DMS153 treated with DMSO at 0.1 percent for 48 hours (cell line): ENCODE measurements around the gene MGMT.

Source experiments
- DNase-seq: peaks from one replicate; lab custom pipeline; 2025; ENCODE audit not compliant: unreplicated experiment; lab: John Stamatoyannopoulos, UW

Gene MGMT

DNA sequence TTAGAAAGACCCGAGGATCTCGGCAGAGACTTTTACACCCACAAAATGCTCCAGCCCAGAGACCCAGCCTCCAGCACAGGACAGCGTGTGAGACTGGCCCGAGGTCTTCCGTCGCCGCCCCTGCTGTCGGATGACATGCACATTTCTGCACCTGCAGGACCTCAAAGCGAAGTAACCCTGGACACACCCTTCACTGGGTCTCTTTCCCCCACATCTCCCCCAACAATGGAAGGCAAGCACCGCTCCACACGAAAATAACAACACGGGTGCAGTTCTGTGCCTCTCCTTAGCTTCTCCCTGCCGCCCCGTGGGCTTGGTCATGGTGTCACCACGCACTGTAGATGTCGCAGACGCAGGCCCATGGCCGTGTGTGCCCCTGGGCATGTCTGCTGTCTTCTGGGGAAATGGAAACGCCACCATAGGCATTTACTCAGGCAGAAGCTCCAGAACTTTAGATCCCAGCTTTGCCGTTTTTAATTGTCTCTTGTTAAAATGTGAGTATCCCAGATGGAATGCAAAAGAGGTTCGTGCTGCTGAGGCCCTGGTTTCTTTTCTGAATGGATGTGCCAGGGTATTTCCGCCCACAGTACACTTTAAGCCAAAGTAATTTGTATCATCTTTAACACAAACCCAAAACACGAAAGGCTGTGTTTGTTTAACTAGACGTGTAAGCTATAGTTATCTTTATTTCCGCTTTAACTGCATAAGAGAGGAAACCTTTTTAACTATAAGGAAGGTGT is 237.9 kb downstream of the MGMT start:
- no peak for DNase-seq

DNA sequence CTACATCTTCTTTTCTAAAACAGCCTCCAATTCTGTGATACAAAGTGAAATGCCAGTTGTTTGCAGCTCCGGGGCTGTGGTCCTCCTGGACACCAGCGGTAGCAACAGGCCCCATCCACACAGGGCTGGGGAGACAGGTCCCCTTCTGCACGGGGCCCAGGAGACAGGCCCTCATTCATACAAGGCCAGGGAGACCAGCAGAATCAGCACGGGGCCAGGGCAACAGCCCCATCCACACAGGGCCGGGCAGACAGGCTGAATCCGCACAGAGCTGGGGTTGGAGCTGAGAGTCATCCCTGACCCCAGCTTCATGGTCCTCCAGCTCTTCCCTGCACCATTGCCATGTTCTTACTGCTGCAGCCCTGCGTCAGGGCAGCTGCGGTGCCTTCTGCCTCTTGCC is 238.6 kb downstream of the MGMT start:
- DNase-seq, result no peak

DNA sequence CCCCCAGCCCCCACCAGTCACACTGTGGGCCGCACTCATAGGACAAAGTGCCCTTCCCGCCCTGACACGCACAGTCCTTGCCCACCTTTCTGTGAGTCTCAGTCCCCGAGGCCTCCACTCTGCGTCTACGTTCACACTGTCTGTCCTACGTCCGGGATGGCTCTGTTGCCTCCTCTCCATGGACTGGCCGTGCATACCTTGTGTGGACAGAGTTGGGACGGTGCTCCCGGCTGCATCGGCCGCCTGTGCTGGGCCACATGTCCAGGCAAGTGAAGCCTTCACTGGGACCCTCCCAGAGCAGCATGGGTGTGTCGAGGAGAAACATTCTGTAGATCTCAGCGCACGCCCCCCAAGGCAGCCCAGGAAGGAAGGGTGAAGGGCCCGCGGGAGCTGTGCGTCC is 239.0 kb downstream of the MGMT start:
- no peak for DNase-seq

DNA sequence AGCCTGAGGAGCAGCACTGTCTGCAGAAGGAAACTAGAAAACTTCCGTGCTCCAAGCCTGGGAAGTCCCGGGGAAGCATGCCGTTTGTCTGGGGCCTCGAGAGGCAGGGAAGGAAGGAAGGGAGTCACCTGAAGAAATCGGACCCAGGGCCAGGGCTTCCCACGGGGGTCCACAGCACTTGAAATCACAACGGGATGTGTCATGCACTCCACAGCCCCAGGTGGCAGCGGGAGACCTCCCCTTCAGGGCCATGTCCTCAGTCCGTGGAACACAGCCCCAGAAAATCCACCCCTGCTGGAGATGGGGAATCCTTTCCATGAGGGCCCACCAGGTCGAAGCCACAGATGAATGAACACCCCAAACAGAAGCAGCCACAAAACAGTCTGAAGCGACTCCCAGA is 239.5 kb downstream of the MGMT start:
- no peak for DNase-seq

DNA sequence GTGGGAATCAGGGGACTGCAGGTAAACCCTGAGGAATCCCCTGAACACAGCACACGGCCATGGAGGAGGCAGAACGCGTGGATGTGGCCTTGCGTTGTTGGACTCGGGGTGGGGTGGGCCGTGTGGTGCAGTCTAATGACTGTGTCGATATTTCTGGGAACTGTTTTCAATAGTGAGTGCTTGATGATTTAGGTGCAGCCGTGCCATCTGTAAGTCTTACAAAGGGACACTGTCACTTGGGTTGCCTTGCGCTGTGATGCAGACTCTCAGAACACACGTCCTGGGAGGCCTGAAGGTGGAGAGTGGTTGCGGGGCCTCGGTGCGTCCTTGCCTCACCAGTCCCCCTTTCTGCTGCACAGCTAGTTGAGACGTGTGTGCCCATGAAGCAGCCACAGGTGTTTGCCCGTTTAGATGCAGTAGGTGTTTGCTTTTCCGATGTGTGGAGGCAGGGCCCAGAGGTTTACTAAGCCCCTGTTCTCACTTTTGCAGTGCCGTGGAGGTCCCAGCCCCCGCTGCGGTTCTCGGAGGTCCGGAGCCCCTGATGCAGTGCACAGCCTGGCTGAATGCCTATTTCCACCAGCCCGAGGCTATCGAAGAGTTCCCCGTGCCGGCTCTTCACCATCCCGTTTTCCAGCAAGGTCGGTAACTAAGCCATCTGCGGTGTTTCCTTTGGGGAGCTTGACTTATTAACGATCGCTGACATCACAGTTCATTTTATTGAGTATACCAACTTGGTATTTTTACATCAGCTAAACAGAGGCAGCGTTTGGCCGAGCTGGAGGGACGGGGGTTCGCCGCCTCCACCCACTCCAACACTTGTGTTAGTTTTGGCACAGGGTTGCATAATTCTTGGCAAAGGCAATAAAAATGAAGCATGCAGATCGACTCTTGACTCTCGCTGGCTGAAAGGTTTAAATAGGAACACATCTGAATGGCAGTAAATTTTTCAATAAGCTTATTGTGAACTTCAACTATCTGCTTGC is 240.7 kb downstream of the MGMT start:
- DNase-seq, result peak; percentile 91

DNA sequence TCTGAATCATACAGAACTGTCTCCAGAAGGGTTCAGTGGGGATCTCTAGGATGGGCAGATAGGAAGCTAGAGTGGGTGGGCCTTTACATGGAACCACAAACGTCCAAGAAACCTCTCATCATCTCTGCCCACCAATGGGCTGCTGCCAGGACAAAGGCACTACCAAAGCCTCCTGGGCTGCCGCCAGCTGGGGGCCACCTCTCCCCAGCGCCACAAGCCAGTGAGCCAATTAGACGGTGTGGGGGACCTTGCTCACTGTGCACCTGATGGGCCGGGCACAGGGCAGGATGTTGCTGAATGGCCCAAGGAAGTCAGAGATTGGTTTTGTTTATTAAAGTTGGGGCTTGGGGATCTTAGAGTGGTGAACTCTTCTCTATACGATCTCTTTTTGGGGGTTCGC is 242.1 kb downstream of the MGMT start:
- DNase-seq, result no peak

DNA sequence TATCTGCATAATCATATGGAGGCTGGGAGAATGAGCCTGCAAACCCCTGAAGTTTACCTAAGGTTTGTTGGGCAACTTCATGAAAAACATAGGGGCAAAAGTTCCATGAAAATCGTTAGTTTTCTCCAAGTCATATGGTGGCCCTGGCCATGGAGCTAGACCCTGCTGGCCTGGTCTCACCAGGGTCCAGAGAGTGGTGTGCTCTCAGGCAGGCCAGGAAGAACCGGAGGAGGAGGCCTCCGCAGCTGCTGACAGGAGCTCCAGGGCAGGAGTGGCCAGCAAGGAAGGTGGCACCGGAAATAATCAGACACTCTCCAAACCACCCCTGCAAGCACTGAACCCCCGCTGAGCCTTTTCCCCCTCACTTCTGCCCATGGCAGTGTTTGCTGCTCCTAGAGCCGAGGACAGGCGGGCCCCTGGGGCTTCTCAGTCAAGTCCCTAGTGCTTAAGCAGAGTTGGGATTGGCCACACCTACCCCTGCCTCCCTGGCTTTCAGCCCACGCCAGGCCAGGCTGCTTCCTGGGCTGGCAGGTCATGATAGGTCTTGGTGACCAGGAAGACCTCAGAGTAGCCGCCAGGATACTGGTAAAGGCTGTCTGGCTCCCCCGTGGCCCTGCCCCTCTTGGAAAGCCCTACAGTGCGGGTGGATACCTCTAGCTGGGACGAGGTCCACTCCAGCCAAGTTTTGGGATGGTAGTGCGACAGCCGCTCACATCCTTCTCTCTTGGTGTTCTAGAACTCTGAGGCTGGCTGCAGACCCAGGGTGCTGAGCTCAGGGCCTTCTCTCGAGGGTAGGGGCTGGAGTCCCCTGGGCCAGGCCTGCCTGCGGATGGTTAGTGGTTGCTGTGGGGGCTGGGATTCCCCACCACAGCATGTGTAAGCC is 242.8 kb downstream of the MGMT start:
- no peak for DNase-seq

DNA sequence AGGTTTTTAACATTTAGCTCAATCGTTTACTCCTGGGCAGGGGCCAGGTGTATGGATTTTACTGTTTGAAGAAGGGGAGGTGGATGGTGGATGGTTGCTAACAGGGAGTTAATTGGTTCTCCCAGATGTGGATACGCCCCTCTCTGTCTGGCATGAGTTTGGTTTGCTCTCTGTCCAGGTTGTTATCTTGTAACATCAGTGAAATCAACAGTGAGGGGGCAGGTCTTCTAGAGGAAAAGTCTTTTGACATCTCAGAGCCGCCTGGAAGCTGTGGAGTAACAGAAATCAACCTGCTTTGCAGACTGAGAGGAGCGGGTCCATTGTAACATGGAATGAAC is 243.4 kb downstream of the MGMT start:
- DNase-seq, result no peak

DNA sequence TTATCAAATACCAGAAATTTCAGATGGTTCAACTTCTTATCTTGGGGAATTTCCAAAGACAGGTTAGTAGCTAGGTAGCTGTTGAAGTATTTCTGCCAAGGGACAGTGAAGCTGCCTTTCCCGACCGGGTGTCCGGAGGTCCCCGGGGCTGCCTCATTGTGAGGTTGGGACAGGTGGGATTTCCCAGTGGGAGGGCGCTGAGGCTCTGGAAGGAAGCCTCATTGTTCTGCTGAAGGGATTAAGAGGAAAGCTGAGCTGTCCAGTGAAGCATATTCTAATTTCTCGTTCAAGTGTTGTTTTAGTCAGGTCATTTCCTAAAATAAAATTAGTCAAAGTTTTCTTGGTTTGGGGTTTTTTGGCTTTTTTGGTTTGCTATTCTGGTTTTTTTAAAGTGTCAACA is 244.2 kb downstream of the MGMT start:
- DNase-seq, result no peak

DNA sequence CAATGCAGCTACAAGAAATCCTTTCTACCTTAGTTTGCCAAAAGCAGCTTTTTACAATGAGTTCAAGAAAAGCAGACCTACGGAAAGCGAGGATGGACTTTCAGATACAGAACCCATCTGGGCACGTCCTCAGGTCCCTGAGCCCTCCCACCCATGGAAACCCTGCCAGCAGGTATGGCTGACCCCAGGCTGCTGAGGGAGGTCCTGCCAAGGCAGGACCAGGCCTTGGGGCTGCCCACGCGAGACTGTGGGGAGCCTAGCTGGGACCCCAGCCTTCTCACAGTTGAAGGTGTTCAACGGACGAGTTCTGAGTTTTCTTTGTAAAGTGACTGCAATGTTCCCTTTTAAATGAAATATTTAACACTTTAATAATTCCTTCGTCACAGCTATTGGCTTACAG is 245.0 kb downstream of the MGMT start:
- no peak for DNase-seq

DNA sequence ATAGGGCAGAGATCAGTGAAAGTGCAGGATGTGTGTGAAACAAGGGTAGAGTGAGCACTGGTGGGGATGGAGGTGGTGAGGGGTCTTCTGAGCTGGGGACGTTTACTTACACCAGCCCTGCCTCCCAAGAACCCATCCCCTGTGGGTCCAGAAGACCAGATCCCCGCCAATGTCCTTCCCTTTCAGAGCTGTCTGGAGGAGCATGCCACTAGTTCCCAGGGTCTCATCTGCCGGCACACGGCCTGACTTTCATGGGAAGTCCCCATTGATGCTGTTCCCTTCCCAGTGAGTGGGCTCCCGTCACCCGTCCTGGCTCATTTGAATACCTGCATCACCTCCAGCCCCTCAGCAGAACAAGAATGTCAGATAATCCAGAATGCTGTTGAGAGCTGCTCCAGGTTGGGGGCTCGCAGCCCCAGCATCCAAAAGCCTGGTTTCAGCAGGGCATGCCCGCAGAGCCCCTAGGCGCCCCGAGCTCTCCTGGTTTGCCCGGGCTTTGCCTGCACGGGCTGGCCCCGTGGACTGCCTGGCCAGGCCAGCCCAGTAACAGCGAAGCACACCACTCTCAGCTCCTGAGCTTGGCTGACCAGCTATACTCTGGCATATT is 246.7 kb downstream of the MGMT start:
- DNase-seq, result no peak

DNA sequence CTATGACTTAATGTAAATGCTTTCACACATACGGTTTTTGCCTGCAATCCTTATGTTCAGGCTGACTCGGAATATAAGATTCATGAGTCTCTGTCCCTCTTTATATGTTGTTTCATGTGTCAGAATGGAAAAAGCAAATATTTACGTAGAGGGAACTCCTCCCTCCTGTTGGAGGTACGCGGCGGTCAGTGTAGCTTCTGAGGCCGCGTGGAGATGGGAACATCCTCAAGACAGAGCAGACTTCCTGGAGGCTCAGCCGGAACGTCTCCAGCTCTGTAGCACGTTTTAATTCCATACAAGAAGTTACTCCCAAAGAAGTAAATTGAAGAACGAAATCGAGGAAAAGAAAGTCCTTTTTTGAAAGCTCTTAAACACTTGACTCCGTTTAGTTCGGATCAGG is 248.8 kb downstream of the MGMT start:
- no peak for DNase-seq

DNA sequence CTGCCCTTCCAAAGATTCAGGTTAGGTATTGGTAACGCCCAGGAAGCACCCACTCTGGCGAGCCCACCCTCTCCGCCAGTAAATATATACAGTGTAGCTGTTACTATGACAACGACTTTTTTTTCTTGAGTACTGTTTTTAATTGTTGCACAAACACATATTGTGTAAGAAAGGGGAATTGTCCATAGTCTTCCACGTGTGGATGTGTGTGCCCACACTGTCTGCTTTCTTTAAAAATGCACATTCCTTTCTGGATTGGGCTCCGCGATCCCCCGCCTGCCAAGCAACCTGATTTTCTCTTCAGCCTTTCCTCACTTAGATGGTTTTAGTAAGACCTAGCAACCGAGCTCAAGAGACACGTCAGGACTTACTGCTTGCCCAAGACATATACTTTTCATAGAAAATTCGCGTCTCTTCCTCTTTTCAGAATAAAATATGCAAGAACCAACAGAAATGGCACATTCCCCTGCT is 249.2 kb downstream of the MGMT start:
- DNase-seq, result no peak

DNA sequence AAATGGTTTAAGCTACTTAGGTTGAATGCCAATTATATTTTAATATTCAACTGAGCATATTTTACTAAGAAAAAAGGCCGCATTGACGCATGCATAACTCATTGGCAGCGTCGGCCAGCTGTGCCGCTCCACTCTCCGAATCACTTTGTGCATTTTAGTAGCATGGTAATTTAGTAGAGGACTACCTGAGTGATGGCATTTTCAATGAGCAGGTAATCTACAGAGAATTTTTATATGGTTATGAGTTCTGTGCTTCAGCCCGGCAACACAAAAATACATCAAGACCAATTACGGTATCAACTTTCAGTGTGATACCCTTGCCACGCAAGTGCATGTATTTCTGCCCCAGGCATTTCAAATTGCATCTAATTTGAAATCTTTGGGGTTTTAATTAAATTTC is 249.8 kb downstream of the MGMT start:
- no peak for DNase-seq

DNA sequence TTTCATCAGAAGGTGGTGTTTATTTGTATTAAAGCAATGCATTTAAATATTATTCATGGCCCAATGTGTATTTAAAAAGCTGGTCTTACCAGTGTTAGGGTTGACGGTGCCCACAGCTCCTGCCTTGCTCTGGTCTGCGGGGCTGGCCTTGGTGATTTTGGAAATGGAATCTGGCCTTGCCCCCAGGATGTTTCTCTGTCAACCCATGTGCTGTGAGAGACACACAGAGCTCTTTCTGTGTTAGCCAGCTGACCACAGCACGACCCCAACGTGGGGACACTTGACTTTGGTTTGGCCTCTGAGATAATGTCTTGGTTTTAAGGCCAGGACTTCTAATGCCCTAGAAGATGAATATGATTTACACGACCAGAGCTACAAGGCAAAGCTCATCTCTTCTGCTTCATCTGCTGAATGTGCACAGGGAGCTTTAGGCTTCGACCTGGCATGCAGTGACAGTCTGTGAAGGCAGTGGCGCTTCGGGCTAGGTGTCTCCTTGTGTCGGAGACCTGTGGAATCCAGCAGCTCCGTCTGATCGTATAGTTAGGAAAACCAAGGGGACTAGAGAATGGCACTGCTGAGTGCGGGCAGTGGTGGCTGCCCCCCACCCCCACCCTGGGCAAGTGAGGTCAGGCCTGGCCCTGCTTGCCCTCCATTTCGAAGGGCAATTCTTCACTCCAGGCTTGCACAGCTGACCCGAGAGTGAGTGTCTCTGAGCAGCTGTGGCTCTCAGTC is 250.9 kb downstream of the MGMT start:
- no peak for DNase-seq

DNA sequence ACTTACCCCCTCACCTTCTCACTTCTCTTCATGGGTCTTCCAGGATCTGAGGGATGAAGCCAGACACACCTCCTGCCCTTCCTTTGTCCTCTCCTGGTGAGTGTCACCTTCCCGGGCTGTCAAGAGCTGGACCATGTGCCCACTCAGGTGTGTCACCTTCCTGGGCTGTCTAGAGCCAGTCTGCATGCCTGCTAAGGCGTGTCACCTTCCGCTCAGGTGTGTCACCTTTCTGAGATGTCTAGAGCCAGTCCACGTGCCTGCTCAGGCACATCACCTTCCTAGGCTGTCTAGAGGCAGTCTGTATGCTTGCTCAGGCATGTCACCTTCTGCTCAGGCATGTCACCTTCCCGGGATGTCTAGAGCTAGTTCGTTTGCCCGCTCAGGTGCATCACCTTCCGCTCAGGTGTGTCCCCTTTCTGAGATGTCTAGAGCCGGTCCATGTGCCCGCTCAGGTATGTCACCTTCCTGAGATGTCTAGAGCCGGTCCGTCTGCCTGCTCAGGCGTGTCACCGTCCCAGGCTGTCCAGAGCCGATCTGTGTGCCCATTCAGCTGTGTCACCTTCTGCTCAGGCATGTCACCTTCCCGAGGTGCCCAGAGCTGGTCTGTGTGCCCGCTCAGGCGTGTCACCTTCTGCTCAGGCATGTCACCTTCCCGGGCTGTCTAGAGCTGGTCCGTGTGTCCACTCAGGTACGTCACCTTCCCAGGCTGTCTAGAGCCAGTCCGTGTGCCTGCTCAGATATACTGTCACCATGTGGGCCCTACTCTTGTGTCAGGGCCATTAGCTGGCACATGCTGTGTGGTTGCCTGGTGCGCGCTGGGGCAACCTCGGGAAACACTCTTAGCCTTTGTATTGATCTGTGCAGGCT is 251.7 kb downstream of the MGMT start:
- no peak for DNase-seq

DNA sequence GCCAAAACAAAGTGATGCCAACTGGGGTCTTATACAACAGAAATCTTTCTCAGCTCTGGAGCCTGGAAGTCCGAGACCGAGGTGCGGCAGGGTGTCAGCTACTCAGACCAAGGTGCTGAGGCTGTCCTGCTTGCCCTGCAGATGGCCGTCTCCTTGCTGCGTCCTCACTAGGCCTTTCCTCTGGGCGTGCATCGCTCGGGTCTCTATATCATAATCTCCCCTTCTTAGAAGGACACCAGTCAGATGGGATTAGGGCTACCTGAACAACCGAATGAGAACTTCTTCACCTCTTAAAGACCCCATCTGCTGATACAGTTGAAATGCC is 252.3 kb downstream of the MGMT start:
- DNase-seq, result no peak

DNA sequence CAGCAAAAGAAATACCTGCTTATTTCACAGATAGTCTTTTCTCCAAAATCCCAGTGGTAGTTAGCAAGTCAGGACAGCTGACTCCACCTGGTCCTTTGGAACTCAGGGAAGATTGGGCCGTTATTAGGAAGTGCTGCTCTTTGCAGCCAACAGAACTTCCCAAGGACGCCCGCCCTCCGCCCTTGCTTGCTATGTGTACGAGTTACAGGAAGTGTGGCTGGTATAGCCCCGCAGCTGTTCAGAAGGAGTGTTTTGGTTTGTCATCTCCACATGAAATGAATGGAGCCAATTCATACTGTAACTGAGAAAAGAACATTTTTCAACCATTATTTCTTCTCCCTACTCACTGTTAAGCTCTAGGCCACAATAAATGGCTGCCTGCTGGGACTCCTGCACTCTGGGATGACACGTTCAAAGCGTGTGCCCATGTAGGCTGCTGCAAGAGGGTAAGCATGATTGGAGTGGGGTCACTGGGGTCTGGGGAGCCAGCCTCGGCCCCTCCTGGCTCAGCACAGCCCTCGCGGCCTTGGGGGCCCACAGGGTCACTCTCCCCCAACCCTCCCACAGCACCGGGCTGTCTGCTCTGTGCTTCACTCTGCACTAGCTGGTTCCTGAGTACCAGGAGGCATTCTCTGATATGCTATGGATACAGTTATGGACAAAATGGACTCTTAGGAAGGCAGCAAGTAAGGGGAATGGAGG is 253.0 kb downstream of the MGMT start:
- no peak for DNase-seq

DNA sequence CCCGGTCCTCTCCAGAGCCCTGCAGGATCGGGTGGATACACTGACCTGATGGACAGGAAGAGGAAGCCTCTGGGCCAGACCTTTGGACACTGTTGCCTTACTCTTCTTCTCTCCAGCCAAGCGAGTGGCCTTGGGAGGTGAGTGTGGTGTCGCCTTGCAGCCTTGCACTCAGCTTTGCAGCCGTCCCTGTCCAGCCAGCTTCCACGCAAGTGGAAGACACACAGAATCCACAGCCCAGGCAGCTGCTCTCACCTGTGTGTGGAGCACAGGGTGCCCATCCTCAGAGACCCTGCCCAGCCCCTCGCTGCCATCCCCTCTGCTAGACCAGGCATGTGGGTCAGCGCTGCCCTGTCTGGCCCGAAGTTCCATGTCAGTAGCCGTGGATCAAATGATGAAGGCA is 258.0 kb downstream of the MGMT start:
- DNase-seq, result no peak
